ENCODE data around the gene ACTRT2. TPM values are rescaled to one million over a fixed set of nuclear protein-coding genes. Genes with fewer than 3 reads are reported as not detected.

Gene ACTRT2
- total RNA-seq, 4 donors from 2014 or later, result not detected

GRCh38 chr1:3070309-3070643 is 49.0 kb downstream of the ACTRT2 start:
- Histone ChIP-seq H3K4me3 (peak overlapping the region; percentile 58), H3K36me3 (no peaks in the 10 kb centered on the region), H3K27ac (no peak overlapping the region), H3K4me1 (peaks cover 37% of the 10 kb centered on the region), H3K9me3 (no peaks in the 10 kb centered on the region), H3K27me3 (peaks cover 95% of the 10 kb centered on the region)
- TF ChIP-seq POLR2A (IDR thresholded peaks at IDR 0.05) (no peak), POLR2AphosphoS5 (IDR thresholded peaks at IDR 0.05) (no peak), EP300 (IDR thresholded peaks at IDR 0.05) (no peak), CTCF (IDR thresholded peaks at IDR 0.05) (no peak)
- no CpG with 5 or more reads among the region's 57 CpGs for WGBS
- DNase-seq (ENCODE audit: low spot score in 2 of 2), result no peak

- H3K27ac ChIP-seq, result no peak overlapping the region
- no peaks in the 10 kb centered on the region for H3K36me3 ChIP-seq
- H3K9me3 ChIP-seq, result no peaks in the 10 kb centered on the region
- peaks cover 37% of the 10 kb centered on the region for H3K4me1 ChIP-seq
- H3K27me3 ChIP-seq, result peaks cover 95% of the 10 kb centered on the region
- DNase-seq (ENCODE audit: low spot score in 2 of 2), result peak in 1 of 2 donors; percentile 50
- 72% methylated on average over 10 of the region's 97 CpGs for WGBS
- TF ChIP-seq POLR2A (IDR thresholded peaks at IDR 0.05) (no peak), EP300 (IDR thresholded peaks at IDR 0.05) (no peak), CTCF (IDR thresholded peaks at IDR 0.05) (no peak), POLR2AphosphoS5 (IDR thresholded peaks at IDR 0.05) (no peak)
- H3K4me3 ChIP-seq, result peak overlapping the region; percentile 58
These were observed 49.6 kb downstream of the ACTRT2 start for GRCh38 chr1:3070644-3071564.

- Histone ChIP-seq H3K4me1 (peaks cover 37% of the 10 kb centered on the region), H3K36me3 (no peaks in the 10 kb centered on the region), H3K9me3 (no peaks in the 10 kb centered on the region), H3K27me3 (peaks cover 95% of the 10 kb centered on the region), H3K27ac (no peak overlapping the region), H3K4me3 (no peak overlapping the region)
- WGBS, result 84% methylated on average over 5 of the region's 17 CpGs
- TF ChIP-seq POLR2A (IDR thresholded peaks at IDR 0.05), result no peak
- TF ChIP-seq CTCF (IDR thresholded peaks at IDR 0.05), result no peak
- no peak for TF ChIP-seq POLR2AphosphoS5 (IDR thresholded peaks at IDR 0.05)
- TF ChIP-seq EP300 (IDR thresholded peaks at IDR 0.05), result no peak
- DNase-seq (ENCODE audit: low spot score in 2 of 2), result no peak
These were observed 50.5 kb downstream of the ACTRT2 start for GRCh38 chr1:3071565-3072390.

Other genes starting within 250 kb of the ACTRT2 start
- gene TTC34, start 219.8 kb upstream of the ACTRT2 start, total RNA-seq, result under 1 TPM in 2 of 4 donors, not detected in 2; 0.17 to 0.56 TPM
- 1 to 10 TPM in 1 of 4 donors, under 1 TPM in 3; 0.19 to 1.6 (median 0.36) TPM for gene PRDM16, start 47.7 kb downstream of the ACTRT2 start, total RNA-seq

Measured in suprapubic skin (tissue), 4 donors.